RCC 7860 (cell line): ENCODE data around the gene UNC93A.
"Not testable (repeated sequence)": the region's sequence is repeated elsewhere in the genome, so short reads cannot be mapped to it uniquely, and the experiment has no call there.

Source experiments
- DNase-seq: peaks from one replicate; pipeline ENCODE4 v3.0.0-alpha.2; 2015; ENCODE audit warnings: low spot score
- FAIRE-seq: peaks from 2 replicates; lab custom pipeline; 2012; peaks lifted over from hg19 to GRCh38; lab: Jason Lieb, UNC

The UNC93A gene

DNA sequence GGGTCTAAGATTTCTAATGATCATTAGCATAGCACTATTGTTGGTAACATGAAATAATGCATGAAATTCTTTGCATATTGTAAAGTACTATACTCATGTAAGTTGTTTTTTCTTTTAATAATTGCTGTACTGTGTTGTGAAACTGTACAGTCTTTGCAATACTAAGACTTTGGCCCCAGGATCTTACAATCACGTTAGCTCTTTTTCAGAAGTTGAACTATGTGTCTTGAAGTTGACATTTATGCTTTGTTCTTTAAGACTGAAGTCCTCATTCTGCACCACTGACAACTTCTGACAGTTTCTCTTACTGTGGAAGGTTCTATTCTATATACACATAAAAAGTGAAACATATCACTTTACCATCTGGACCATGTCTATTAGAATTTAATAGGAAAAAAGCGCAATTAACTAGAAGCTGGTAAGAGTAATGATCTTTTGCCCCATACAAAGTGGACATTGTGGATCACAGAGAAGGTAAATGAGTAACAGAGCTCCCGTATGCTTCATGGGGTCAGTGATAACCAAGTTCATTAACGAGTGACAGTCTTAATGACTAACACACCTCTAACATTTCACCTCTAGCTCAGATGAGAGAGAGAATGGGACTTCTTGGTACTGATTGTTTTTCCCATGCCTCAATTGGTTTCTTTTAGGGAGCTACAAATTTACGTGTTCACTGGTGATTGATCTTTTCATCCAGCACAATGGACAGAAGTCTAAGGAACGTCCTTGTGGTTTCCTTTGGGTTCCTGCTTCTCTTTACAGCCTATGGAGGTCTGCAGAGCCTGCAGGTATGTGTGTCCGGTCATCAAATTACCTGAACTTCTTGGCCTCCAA is at the start of gene UNC93A:
UNC93A (plus strand) TSS at position 530 of the 837 bp plus-strand sequence; CDS start at position 705, 175 bp downstream.
- DNase-seq (no peak), FAIRE-seq (peak; percentile 72)

DNA sequence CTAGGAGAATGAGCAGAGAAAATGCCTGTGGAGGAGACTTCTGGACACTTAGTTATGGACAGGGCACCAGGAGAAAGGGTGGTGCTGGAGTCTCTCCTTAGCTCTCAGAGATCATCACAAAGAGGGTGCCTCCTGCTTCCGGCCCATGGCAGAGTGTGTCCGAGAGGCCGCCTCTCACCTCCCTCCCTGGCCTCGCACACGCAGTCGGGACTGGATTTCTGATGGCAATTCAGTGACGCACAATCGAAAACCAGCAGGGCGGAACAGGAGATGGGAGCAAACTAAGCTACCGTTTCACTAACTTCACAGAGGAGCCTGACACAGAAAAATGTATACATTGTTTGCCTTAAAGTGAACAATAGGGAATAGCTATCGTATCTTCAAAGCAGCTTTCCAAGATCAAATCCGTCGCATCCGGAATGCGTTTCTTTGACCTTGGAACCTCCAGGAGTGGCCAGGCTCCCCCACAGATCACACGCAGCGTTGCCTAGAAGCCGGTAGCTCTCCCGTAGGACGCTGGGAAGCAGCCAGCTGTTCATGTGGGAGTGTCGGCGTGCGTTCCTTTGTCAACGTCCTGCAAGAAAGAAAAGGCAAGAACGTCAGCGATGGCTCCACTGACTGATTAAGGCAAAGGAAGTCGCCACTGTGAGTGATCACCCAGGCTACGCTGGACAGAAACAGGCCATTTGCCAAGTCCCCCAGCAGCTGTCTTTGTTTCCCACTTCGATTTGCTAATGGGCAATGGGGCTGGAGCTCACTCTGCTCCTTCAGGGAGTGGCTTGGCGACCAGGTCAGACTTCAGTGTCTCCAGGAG is 49.6 kb upstream of the UNC93A start:
- FAIRE-seq, DNase-seq: not testable (repeated sequence)

DNA sequence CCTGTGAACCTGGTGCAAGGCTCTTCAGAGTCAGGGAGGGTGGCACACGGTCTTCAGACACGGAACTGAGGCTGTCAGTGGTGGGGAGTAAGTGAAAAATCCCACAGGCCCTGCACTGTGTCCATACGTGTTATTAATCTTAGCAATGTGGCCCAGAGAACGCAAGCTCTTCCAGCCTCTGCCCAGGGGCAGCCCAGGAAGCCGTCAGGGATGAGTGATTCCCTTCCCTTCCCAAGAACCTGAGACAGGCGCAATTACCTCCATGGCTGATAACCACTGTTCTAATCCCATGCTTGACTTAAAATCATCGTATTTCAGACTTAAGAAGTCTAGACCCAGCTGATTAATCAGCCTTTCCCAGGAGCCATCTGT is 49.0 kb upstream of the UNC93A start:
- not testable (repeated sequence) for FAIRE-seq, DNase-seq

DNA sequence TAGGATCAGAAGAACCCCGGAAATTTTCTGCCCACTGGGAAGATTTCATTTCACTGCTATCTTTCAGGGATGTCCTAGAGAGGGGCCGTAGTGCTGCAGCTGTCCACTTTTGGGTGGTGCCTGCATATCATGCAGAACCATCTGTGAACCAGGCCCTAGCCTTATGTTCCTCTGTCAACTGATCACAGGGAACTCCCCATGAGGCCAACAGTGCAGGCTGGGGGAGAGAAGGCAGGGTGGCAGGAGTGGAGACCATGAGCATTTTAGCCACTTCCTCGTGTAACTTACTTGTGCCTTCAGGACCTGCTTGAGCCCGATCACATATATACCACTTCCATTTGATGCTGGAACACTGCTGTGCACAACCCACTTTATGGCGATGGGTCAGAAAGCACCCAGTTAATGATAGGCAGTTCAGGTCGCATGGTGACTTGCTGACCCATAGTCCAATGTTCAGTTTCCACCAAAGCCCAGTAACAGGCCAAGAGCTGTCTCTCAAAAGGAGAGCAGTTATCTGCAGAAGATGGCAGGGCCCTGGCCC is 48.5 kb upstream of the UNC93A start:
- DNase-seq, FAIRE-seq: not testable (repeated sequence)

DNA sequence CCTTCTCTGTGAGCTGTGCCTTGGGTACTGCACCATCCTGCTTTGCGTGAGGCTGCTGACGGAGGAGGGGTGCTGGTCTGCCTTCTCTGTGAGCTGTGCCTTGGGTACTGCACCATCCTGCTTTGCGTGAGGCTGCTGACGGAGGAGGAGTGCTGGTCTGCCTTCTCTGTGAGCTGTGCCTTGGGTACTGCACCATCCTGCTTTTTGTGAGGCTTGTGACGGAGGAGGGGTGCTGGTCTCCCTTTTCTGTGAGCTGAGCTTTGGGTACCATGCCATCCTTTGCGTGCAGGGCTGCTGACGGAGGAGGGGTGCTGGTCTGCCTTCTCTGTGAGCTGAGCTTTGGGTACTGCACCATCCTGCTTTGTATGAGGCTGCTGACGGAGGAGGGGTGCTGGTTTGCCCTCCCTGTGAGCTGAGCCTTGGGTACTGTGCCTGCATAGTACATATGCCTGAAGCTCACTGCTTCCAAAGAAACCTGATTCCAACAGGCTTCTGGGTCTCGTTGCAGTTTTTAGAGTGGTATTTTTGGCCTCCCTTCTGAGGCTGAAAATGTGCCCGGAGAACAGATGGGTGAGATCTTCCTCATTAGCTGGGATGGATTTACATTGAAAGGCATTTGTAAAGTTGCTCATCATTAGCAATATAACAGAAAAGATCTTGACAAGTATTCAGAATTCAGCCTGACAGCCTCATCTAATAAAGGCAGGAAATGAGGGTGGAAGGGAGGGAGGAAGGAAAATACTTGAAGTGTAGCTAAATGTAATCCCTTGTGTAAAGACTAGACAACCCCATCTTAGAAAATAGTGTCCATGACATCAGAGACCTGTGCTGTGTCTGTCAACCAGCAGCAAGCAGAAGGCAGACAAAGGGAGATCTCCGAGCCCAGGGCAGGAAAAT is 46.8 kb upstream of the UNC93A start:
- no peak for FAIRE-seq
- no peak for DNase-seq

DNA sequence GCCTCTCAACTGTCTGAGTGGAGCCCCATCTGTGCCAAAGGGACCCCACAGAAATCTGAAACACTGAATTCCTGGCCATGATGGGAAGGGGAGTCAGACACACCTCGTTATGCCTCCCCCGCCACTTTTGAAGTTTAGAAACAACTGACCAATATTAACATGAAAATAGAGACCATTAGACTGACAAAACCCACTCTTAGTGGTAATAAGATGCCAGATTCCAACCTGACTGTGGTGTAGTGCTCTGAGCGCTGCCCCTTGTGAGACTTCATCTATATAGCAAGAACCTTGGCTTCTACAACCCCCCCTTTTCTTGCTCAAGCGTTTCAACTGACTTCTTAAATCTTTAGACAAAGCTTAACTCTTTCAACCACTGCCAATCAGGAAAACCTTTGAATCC is 46.1 kb upstream of the UNC93A start:
- no peak for FAIRE-seq
- no peak for DNase-seq

DNA sequence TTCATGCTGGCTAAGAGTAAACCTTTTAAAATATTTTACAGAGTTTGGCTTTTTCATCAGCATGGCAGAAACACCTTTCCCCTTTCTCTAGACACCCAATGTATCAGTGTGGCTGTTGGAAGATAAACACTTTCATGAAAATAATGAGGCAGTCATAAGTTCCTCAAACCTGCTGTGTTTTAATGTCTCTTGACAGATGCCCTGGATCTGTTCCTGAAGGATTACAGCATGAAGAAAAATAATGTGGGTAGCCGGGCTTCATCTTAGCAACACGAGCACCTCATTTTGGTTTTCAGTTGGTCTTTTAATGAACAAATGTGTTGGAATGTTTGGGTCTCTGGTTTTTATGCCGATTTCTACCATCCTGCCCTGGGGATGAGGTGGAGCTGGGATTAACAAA is 45.5 kb upstream of the UNC93A start:
- FAIRE-seq = no peak

DNA sequence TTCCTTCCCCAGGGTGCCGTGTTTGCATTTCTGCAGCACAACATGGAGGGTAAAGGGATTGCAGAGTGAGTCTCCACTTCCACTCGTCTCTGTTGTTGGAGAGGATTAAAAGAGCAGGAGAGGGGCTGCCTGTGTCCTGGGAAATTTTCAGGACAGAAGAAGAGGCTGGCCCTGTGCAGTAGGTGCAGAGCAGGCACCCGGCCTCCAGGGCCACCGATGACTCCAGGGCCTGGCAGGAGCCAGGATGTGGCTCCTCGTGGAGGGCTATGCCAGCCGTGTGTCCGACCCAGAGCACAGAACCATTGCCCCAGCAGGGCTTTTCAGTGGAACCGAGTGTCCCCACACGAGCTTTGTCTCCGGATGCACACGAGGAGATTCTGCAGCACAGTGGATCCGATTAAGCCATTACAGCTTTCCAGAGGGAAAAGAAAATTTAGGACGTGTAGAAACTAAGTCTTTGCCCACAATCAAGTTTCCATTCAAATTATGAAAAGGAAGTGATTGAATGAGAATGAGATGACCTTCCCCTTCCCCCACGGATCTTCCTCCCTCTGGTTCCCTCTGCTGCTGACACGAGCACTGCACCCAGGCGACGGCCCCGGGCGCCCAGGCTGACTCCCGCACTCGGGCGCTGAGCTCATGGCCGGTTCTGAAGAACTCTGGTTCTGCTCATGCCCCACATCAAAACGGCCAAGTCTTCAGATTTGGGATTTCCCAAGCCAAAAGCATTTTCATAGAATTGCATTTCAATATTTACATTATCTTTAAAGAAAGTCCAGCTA is 43.1 kb upstream of the UNC93A start:
- DNase-seq = no peak
- FAIRE-seq = no peak

More for the DNA sequence above, 45.5 kb upstream of the UNC93A start:
- DNase-seq = no peak

DNA sequence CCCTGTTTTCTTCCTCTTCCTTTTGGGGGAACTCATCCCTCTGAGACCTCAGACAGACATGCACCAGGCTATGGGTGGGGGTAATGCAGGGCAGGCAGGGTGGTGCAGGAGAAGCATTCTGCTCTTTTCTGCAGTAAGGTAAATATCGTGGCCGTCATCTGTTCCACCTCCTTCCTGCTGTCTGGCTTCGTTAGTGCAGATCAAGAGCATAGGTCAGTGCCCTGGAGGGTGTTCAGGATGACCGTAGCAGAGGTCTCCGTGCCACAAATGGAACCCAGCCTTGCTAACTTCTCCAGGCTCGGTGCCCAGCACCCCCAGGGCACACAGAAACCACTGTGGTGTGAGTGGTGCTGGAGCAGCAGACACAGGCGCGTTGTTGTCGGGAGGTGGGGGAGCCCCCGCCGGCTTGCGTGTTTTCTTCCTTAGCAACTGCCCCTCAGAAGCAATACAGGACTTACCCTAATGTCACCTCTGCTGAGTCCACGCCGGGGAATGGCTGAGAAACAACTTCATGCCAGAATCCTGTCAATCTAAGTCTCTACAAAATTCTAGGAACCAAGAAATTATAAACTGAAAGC is 42.1 kb upstream of the UNC93A start:
- not testable (repeated sequence) for FAIRE-seq, DNase-seq

DNA sequence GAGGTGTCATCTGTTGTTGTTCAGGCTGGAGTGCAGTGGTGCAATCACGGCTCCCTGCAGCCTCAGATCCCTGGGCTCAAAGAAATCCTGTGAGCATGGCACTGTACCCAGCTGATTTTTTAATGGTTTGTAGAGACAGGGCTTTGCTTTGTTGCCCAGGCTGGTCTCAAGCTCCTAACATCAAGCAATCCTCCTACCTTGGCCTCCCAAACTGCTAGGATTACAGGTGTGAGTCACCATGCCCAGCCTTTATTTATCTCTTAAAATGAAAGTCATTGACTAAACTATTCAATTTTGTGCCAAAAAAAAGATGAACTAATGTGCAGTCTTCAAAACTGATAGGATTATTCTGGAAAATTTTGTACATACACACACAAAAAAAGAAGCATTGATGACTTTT is 38.8 kb upstream of the UNC93A start:
- no peak for FAIRE-seq
- DNase-seq = no peak

DNA sequence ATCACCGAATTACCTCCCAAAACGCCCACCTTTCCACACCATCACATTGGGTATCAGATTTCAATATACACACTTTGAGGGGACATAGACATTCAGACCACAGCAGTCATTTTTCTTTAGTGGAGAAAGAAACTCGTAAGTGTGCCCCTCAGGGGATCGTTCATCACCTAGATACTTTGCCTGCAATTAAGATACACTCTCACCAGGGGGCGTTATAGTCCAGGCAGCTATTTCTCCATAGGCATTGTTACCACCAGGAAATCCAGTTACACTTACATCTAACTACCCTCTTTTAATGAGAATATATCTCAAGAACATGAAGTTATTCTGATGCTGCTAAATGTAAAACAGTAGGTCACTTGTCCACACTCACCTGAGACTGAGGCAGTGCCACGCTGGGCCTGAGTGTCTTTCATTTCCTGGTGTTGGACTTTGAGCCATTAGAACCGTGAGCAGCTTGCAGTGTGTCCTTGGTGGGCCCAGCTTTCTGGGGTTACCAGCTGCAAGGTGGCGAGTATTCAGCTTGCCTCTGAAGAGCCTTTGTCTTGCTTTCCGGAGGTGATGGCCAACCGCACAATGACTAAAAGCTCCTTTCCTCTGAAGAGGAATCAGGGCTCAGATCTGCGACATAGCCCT is 35.1 kb upstream of the UNC93A start:
- no peak for FAIRE-seq
- no peak for DNase-seq

DNA sequence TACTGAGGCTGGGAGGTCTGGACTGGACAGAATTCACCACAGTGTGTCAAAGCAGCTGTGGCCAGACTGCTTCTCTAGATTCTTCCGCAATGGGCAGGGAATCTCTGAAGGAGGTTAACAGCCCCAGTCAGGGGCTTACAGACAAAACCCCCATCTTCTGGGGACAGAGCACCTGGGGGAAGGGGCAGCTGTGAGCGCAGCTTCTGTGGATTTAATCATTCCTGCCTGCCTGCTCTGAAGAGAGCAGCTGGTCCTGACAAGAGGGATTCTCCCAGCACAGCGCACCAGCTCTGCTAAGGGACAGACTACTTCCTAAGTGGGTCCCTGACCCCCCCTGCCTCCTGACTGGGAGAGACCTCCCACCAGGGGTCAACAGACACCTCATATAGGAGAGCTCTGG is 32.5 kb upstream of the UNC93A start:
- FAIRE-seq (no peak), DNase-seq (no peak)

DNA sequence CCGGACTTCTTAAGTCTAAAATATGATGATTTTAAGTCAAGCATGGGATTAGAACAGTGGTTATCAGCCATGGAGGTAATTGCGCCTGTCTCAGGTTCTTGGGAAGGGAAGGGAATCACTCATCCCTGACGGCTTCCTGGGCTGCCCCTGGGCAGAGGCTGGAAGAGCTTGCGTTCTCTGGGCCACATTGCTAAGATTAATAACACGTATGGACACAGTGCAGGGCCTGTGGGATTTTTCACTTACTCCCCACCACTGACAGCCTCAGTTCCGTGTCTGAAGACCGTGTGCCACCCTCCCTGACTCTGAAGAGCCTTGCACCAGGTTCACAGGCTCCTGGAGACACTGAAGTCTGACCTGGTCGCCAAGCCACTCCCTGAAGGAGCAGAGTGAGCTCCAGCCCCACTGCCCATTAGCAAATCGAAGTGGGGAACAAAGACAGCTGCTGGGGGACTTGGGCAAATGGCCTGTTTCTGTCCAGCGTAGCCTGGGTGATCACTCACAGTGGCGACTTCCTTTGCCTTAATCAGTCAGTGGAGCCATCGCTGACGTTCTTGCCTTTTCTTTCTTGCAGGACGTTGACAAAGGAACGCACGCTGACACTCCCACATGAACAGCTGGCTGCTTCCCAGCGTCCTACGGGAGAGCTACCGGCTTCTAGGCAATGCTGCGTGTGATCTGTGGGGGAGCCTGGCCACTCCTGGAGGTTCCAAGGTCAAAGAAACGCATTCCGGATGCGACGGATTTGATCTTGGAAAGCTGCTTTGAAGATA is 24.9 kb upstream of the UNC93A start:
- FAIRE-seq = peak; percentile 78

DNA sequence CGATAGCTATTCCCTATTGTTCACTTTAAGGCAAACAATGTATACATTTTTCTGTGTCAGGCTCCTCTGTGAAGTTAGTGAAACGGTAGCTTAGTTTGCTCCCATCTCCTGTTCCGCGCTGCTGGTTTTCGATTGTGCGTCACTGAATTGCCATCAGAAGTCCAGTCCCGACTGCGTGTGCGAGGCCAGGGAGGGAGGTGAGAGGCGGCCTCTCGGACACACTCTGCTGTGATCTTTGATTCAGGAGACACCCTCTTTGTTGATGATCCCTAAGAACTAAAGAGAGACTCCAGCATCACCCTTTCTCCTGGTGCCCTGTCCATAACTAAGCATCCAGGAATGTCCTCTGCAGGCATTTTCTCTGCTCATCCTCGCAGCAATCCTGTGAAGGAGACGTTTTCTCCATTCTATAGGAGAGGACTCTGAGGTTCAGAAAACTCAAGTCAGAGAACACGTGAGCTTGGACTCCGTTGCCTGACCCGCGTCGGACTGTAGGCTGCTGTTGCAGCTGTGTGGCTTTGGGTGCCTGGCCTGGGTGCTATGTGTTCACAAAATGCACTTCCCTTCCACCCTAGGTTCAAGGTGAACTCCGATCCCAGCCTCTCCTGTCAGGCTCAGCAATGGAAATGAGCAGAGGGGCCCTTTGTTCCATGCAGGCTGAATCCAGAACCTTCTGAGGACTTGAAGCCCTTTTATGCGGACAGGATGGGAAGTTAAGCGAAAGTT is 24.1 kb upstream of the UNC93A start:
- FAIRE-seq (no peak), DNase-seq (no peak)

More for the DNA sequence above, 24.9 kb upstream of the UNC93A start:
- not testable (repeated sequence) for DNase-seq

DNA sequence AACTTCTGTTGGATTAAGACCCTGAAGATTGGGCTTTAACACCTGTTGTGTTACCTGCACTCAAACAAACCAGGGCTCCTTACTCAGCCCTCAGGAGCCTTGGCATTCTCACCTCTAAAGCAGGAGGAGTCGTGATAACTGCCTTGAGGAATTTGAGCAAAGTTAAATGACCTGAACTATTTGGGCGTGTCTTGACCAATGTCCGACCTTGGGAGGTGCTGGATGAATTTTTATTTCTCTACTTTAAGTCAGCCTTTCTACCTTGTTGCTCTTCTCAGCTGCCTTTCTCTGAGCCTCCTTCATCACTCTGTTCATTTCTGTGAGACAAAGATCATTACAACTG is 23.6 kb upstream of the UNC93A start:
- DNase-seq, FAIRE-seq: not testable (repeated sequence)

DNA sequence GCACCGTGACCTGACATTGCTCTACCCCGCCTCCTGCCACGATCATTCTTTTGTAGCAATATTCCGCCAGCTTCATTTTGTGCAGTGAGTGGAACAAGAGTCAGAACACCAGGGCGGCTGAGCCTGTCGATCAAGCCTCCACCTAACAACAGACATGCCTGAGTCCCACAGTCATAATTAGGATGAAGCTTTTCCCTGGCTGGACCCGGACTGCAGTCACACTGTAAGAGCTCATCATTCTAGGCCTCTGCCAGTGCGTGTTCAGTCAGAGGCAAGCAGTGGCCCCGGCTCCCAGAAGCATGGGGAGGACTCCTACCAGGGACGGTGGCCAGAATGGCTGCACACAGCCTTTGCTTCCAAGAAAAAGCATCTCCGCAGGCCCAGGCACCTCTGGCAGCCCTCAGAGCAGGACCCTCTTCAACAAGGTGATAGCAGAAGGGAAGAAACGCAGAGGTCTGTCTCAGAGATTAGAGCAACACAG is 23.2 kb upstream of the UNC93A start:
- FAIRE-seq (no peak), DNase-seq (no peak)

DNA sequence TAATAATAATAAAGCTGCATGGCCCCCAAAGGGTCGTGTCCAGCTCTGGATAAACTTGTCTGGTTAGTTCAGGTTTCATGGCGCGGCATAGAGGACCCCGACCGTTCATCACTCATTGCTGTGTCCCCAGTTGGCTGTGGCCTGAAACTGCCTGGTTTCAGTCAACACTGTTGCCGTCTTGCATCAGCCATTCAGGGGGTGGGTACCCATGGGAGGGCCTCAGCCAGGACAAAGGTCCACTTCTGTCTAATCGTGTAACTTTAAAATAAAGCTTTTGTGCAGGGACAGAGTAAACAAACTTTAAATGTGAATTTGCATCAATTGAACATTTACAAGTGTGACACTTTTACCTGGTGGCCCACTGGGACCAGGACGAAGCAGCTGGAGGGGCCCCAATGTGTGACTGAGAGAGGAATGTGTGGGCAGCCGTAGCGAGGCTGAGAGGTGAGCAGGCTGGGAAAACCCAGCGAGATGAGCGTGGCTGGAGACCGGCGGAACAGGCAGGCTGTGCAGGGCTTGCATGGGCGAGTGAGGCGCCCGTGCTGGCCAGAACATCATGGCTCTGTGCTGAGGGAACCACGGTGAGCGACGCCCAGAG is 22.3 kb upstream of the UNC93A start:
- DNase-seq (no peak), FAIRE-seq (no peak)
